CD4-positive, alpha-beta T cell treated with Interleukin-15 for 4 hours (primary cell): ENCODE measurements around the gene ZNF672.

Experiments
- DNase-seq: peaks from one replicate; pipeline ENCODE4 v3.0.0-alpha.2; 2020; ENCODE audit warnings: low spot score

The ZNF672 gene

GRCh38 chr1:248837045-248837780 is 811 bp upstream of the ZNF672 start:
- DNase-seq = no peak

DNA sequence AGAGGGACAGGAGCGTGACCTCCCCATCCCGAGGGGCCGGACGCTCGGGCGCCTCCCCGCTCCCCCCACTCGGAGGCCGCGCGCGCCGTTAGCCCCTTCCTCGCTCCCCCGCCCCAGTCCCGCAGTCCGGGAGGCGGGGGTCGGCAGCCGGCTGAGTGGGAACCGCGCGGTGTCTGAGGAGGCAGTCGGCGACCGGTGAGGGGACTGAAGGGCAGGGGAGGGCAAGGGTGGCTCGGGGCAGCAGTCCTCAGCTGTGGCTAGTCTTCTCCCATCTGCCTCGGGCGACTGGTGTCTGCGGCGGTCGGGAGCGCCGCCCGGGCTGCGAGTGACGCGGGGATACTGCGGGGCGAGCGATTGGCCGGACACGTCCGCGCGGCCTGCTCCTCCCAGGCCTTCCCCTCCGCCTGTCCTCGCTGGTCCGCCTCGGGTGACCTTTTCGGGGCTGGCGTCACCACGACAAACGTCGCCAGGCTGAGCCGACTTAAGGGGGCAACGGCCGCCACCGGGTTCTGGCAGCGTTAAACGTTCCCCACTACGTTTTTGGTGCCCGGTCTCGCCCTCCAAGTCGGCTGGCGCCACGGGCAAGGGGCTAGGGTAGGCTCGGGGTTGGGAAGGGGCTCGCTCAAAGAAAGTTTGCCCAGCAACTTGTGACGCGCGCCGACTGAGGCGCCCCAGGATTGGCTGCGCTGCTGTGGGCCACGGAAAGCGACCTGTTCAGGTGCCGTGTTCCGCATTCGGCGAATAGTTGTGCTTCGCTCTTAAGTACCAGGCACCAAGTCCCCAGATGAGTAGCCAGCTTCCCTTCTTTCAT is 538 bp downstream of the ZNF672 start:
- DNase-seq = peak; percentile 87

GRCh38 chr1:248839168-248839555 is 1.1 kb downstream of the ZNF672 start:
- DNase-seq = no peak

- no peak for DNase-seq
Observed at GRCh38 chr1:248840946-248841345, 2.9 kb downstream of the ZNF672 start.

GRCh38 chr1:248841702-248842395 is 3.8 kb downstream of the ZNF672 start:
- peak; percentile 46 for DNase-seq

DNA sequence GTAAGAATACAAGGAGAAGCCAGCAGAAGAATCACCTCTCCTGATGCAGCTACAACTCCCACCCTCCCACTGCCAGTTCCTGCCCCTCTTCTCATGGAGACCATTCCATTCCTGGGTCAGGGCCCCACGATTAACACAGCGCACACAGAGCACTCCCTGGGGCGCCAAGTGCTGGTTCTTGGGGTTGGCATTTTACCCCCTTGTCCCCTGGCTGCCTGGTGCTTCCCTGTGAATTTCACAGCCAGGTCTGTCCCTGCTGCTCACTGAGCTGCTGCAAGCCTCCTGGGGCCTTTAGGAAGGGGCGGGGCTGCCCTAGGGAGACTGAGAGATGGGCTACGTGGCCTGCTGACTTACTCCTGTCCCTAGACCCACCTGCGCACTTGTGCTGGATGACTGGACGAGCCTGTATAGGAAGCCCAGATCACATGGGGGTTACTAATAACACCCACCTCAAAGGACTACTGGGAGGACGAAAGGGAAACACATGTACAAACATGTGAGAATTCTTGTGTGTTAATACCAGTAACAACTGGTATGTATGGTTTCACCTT is 4.8 kb downstream of the ZNF672 start:
- no peak for DNase-seq

GRCh38 chr1:248843687-248844086 is 5.7 kb downstream of the ZNF672 start:
- no peak for DNase-seq

GRCh38 chr1:248844526-248844925 is 6.5 kb downstream of the ZNF672 start:
- no peak for DNase-seq

DNA sequence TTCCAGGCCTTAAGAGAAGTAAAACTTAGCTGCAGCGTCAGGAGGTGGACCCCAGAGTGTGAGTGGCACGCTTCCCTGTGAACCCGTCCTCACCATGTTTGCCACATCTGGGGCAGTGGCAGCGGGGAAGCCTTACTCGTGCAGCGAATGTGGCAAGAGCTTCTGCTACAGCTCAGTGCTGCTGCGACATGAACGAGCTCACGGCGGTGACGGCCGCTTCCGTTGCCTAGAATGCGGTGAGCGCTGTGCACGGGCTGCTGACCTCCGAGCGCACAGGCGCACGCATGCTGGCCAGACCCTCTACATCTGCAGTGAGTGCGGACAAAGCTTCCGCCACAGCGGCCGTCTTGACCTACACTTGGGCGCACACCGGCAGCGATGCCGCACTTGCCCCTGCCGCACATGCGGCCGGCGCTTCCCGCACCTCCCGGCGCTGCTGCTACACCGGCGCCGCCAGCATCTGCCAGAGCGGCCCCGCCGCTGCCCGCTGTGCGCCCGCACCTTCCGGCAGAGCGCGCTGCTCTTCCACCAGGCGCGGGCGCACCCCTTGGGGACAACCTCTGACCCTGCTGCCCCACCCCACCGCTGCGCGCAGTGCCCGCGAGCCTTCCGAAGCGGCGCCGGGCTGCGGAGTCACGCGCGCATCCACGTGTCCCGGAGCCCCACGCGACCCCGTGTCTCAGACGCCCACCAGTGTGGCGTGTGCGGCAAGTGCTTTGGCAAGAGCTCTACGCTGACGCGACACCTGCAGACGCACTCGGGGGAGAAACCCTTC is 9.3 kb downstream of the ZNF672 start:
- DNase-seq = no peak

DNA sequence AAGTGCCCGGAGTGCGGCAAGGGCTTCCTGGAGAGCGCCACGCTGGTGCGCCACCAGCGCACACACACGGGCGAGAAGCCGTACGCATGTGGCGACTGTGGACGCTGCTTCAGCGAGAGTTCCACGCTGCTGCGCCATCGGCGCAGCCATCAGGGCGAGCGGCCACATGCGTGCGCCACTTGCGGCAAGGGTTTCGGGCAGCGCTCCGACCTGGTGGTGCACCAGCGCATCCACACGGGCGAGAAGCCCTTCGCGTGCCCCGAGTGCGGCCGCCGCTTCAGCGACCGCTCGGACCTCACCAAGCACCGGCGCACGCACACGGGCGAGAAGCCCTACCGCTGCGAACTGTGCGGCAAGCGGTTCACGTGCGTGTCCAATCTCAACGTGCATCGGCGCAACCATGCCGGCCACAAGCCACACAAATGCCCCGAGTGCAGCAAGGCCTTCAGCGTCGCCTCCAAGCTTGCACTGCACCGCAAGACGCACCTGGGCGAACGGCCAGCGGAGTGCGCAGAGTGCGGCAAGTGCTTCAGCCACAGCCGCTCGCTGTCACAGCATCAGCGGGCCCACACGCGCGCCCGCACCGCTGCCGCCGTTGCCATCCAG is 10.0 kb downstream of the ZNF672 start:
- no peak for DNase-seq

GRCh38 chr1:248848602-248849001 is 10.6 kb downstream of the ZNF672 start:
- DNase-seq = no peak

DNA sequence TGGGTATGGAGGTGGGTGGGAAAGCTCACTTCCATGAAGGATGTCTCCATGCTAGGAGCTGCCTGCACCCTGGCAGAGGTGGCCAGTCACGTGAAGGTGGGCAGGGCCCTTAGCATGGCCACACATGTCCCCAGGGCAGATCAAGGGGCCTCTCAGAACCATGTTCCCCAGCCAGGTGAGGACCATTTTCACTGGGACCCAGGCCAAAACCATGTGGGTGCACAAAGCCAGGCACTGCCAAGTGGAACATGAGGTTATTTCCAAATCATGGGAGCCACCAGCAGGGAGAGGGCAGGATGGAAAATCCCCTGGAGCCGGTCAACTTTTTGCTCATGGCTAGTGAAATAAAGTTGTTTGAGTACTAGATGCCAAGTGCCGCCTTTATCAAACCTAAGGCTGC is 11.1 kb downstream of the ZNF672 start:
- DNase-seq = no peak

DNA sequence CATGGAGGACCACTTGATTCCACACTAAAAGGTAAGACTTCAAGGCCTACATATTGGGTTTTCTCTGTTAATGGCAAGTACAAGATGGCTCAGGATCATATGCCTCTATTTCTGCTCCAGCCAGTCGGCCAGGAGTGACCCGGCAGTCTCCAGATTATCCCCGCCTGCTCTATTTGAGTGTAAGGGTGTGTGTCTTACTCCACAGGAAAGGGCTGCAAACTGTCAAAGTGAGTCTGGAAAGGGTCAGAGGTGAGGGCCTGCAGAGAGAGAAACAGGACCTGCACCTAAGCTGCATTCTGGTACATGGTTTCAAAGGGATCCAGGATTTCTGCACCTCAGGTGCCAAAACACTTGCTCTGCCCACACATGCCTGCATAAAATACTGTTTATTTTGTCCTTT is 11.6 kb downstream of the ZNF672 start:
- no peak for DNase-seq

- DNase-seq = no peak
Observed at GRCh38 chr1:248850124-248850523, 12.1 kb downstream of the ZNF672 start.

DNA sequence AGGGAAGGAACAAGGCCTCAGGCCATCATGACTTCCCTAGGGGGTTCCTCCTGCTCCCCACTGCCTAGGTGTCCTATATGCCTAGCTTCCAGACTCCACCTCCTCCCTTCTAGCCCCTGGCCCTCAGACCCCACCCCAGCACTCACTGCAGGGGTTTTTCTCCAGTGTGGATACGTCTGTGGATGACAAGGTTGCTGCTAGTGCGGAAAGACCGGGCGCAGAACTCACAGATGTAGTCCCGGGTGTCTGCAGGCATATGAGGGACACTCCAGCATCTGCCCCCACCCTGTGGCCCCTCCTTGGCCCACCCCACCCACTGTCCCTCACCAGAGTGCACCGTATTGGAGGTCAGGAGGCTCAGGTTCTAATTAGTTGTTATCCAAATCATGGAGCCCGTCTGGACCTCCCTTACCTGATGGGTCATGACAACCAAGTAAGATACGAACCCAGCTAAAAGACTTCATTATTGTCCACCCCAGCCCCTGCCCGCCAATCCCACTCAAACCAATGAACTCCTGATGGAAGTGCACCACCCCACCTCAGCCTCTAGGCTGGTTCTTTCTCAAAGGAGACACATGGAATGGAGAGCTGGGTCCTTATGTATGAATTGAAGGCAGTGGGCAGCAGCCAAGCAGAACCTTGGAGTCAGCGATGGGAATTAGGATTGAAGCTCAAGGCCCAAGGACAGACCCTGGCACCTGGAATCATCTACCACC is 12.7 kb downstream of the ZNF672 start:
- DNase-seq = no peak

DNA sequence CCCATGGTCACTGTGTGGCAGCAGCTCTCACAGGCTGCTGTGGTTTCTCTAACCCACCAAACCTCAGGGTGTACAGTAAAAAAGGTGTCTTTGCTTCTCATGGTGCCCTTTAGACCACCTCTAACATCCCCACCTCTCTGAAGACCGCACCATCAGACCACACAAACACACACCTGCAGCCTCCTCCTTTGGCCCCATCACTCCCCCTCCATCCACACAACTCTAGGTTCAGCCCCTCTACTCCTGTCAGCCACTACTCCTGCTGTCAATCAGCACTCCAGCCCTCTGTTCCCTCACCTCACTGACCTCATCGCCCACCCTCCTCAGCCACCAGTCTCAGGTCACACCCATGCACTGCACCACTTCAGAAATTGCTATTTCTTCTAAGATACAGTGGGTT is 13.4 kb downstream of the ZNF672 start:
- no peak for DNase-seq

DNA sequence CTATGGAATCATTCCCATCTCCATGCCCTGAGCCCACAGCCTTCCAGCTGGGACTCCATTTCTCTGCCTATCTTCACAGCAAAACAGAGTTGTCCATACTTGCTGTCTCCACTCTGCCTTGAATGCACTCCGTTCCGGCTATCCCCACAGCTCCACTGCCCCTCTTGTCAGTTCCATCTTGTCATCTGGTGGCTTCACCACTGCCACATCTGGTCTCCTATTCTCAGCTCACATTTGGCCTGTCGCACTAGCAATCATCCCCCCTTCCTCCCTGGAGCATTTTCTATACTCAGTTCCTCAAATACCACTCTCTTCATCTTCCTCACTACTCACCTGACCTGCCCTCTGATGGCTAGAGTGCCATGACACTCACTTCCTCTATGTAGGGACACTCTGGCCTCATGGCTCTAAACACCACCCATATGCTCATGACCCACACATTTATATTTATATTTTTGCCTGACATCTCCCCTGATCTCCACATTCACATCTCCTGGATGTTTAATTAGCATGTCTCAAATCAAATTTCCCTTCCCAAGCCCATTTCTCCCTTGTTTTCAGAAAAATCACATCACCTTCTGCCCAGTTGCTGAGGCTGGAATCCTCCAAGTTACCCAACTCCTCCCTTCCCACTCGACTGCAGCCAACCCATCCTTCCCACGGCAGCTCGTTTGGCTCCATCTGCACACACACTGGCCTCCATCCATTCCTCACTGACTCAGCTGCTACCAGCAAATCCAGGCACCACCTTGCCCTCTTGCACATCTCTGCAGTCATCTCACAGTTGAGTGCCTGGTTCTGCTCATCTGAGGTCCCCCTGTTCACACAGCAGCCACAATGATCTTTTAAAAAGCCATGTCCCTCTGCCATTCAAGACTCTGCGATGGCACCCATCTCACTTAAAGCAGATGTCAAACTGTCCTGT is 14.7 kb downstream of the ZNF672 start:
- DNase-seq = no peak

GRCh38 chr1:248853663-248854375 is 15.8 kb downstream of the ZNF672 start:
- peak; percentile 45 for DNase-seq

DNA sequence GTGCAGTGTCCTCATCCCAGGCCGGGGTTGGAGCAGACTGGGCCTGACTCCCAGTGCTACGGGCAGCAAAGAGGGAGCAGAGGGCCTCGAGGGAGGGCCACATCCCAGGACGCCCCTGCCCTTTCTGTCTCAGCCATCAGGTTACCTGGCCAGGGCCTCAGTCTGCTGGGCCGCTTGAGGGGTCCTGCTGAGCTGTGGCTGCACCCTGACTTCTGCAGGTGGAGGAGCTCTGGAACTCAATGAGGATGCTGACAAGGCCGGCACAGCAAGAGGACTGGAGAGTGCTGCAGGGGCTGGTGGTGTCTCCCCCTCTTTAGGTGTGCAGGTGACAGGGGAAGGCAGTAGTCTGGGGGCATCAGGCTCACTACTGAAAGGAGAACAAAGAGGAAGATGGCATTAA is 17.6 kb downstream of the ZNF672 start:
- DNase-seq = no peak
